Osteoblast (primary cell): ENCODE data around the gene PARD6B. TPM values are rescaled to one million over a fixed set of nuclear protein-coding genes. Genes with fewer than 3 reads are reported as not detected.

Experiments
- DNase-seq: peaks from one replicate; pipeline ENCODE4 v3.0.0; 2011; ENCODE audit warnings: low spot score, mixed read lengths; ENCODE audit not compliant: insufficient read length; ENCODE audit errors: missing footprints
- H2AFZ ChIP-seq: 2 replicates; pipeline ENCODE4 v1.6.0; 2011; ENCODE audit warnings: mild to moderate bottlenecking, low read length
- H3K27ac ChIP-seq: 2 replicates; pipeline ENCODE4 v1.5.1; 2011; ENCODE audit warnings: mild to moderate bottlenecking, low read depth, low read length, moderate library complexity
- H3K27me3 ChIP-seq: 2 replicates; pipeline ENCODE4 v1.6.0; 2012; ENCODE audit warnings: mild to moderate bottlenecking, control low read depth, inconsistent platforms, low read length, moderate library complexity; ENCODE audit not compliant: insufficient read depth
- H3K36me3 ChIP-seq: 2 replicates; pipeline ENCODE4 v1.5.1; 2011; ENCODE audit warnings: mild to moderate bottlenecking, low read length, control low read depth, moderate library complexity; ENCODE audit not compliant: insufficient read depth
- H3K4me1 ChIP-seq: 2 replicates; pipeline ENCODE4 v1.5.1; 2011; ENCODE audit warnings: mild to moderate bottlenecking, low read length, control low read depth, moderate library complexity; ENCODE audit not compliant: insufficient read depth
- H3K4me2 ChIP-seq: 2 replicates; pipeline ENCODE4 v1.6.0; 2011; ENCODE audit warnings: mild to moderate bottlenecking, low read length; ENCODE audit not compliant: insufficient read depth
- H3K4me3 ChIP-seq: fragments of 200-600 bp; sonication (generic); 3 replicates; pipeline ENCODE4 v1.5.1; 2012; ENCODE audit warnings: mild to moderate bottlenecking, low read length, inconsistent platforms; ENCODE audit not compliant: insufficient read depth
- H3K79me2 ChIP-seq: 2 replicates; pipeline ENCODE4 v1.6.0; 2012; ENCODE audit warnings: mild to moderate bottlenecking, low read length, control low read depth, inconsistent platforms; ENCODE audit not compliant: insufficient read depth
- H3K9me3 ChIP-seq: 2 replicates; pipeline ENCODE4 v1.5.1; 2011; ENCODE audit warnings: low read depth, low read length, control low read depth
- H4K20me1 ChIP-seq: 2 replicates; pipeline ENCODE4 v1.6.0; 2012; ENCODE audit warnings: mild to moderate bottlenecking, low read length, control low read depth; ENCODE audit not compliant: insufficient read depth
- CTCF ChIP-seq: IDR thresholded peaks from 2 replicates; pipeline ENCODE4 v1.5.1; 2011; ENCODE audit warnings: mild to moderate bottlenecking, low read depth, low read length, moderate library complexity; ENCODE audit errors: extremely low read depth
- total RNA-seq: library from RNA; depleted of rRNA; stranded (reverse); fragments of >200 nt; gene quantifications from 2 replicates; pipeline ENCODE4 v1.2.3, GENCODE V29; 2012

Gene PARD6B
- total RNA-seq, 1 donor, result 0.72 TPM

- Histone ChIP-seq H3K9me3 (no peaks in the 10 kb centered on the region), H4K20me1 (no peaks in the 10 kb centered on the region), H3K4me1 (peaks cover 52% of the 10 kb centered on the region), H3K4me2 (peak overlapping the region; percentile 7), H2AFZ (no peak overlapping the region), H3K4me3 (no peak overlapping the region), H3K27me3 (peaks cover 6% of the 10 kb centered on the region), H3K36me3 (no peaks in the 10 kb centered on the region), H3K79me2 (no peaks in the 10 kb centered on the region), H3K27ac (no peak overlapping the region)
- no peak for TF ChIP-seq CTCF
- DNase-seq, result no peak
Measured at GRCh38 chr20:50727792-50728485, 3.4 kb upstream of the PARD6B start.

GRCh38 chr20:50728486-50728980 lies 2.8 kb upstream of the PARD6B start:
- DNase-seq, result no peak
- Histone ChIP-seq H3K4me3 (no peak overlapping the region), H3K4me2 (no peak overlapping the region), H3K9me3 (no peaks in the 10 kb centered on the region), H3K27ac (no peak overlapping the region), H3K36me3 (no peaks in the 10 kb centered on the region), H3K4me1 (peaks cover 54% of the 10 kb centered on the region), H2AFZ (no peak overlapping the region), H3K27me3 (peaks cover 6% of the 10 kb centered on the region), H4K20me1 (no peaks in the 10 kb centered on the region), H3K79me2 (no peaks in the 10 kb centered on the region)
- TF ChIP-seq CTCF, result no peak

- Histone ChIP-seq H2AFZ (no peak overlapping the region), H4K20me1 (no peaks in the 10 kb centered on the region)
Measured at GRCh38 chr20:50728981-50729874, 2.2 kb upstream of the PARD6B start.

More at GRCh38 chr20:50728981-50729874, 2.2 kb upstream of the PARD6B start:
- TF ChIP-seq CTCF, result no peak
- no peaks in the 10 kb centered on the region for H3K79me2 ChIP-seq
- DNase-seq, result peak; percentile 65
- peaks cover 57% of the 10 kb centered on the region for H3K4me1 ChIP-seq
- no peak overlapping the region for H3K27ac ChIP-seq
- no peaks in the 10 kb centered on the region for H3K9me3 ChIP-seq
- H3K4me2 ChIP-seq, result no peak overlapping the region
- no peaks in the 10 kb centered on the region for H3K36me3 ChIP-seq
- no peak overlapping the region for H3K4me3 ChIP-seq
- H3K27me3 ChIP-seq, result peaks cover 6% of the 10 kb centered on the region
